Neural cell (in vitro differentiated cells): ENCODE data around the gene DOCK7. TPM values are rescaled to one million over a fixed set of nuclear protein-coding genes. Genes with fewer than 3 reads are reported as not detected.

Experiments
- H2AFZ ChIP-seq: fragments of 200-600, 300-800 bp; sonication (generic), shearing (Covaris generic); 2 replicates; pipeline ENCODE4 v1.6.0; 2014; ENCODE audit warnings: low read depth, mild to moderate bottlenecking, antibody characterized with exemption, low read length, moderate library complexity
- H3F3A ChIP-seq: fragments of 200-600 bp; shearing (Covaris generic); 2 replicates; pipeline ENCODE4 v1.6.1; 2016; ENCODE audit warnings: mild to moderate bottlenecking, moderate library complexity, mixed read lengths, antibody characterized with exemption, low read length; ENCODE audit not compliant: insufficient read depth, poor library complexity, severe bottlenecking
- H3K27ac ChIP-seq: fragments of 200-600, 300-800 bp; sonication (generic), shearing (Covaris generic); 2 replicates; pipeline ENCODE4 v1.5.1; 2014; ENCODE audit warnings: mild to moderate bottlenecking, low read length, moderate library complexity
- H3K27me3 ChIP-seq: fragments of 300-800, 200-600 bp; sonication (generic), shearing (Covaris generic); 2 replicates; pipeline ENCODE4 v1.6.0; 2014; ENCODE audit warnings: mild to moderate bottlenecking, low read depth, low read length, moderate library complexity; ENCODE audit not compliant: insufficient read depth
- H3K36me3 ChIP-seq: fragments of 300-800, 200-600 bp; sonication (generic), shearing (Covaris generic); 2 replicates; pipeline ENCODE4 v1.5.1; 2014; ENCODE audit warnings: mild to moderate bottlenecking, antibody characterized with exemption, low read length, moderate library complexity; ENCODE audit not compliant: insufficient read depth
- H3K4me2 ChIP-seq: fragments of 300-800, 200-600 bp; sonication (generic), shearing (Covaris generic); 2 replicates; pipeline ENCODE4 v1.6.0; 2014; ENCODE audit warnings: mild to moderate bottlenecking, low read length
- H3K4me3 ChIP-seq: fragments of 300-800, 200-600 bp; sonication (generic), shearing (Covaris generic); 2 replicates; pipeline ENCODE4 v1.5.1; 2014; ENCODE audit warnings: mild to moderate bottlenecking, low read length, moderate library complexity
- H3K79me2 ChIP-seq: fragments of 200-600 bp; shearing (Covaris generic); replicated peaks from 2 replicates; pipeline ENCODE4 v1.6.0; 2014; ENCODE audit warnings: mild to moderate bottlenecking, low read length, moderate library complexity; ENCODE audit not compliant: insufficient read depth
- H3K9ac ChIP-seq: fragments of 300-800, 200-600 bp; sonication (generic), shearing (Covaris generic); 2 replicates; pipeline ENCODE4 v1.6.1; 2016; ENCODE audit warnings: mild to moderate bottlenecking, low read length, mixed read lengths
- H3K9me2 ChIP-seq: fragments of 200-600 bp; shearing (Covaris generic); 2 replicates; pipeline ENCODE4 v1.6.1; 2016; ENCODE audit warnings: mild to moderate bottlenecking, low read length, mixed read lengths; ENCODE audit not compliant: insufficient read depth
- H3K9me3 ChIP-seq: fragments of 200-600, 300-800 bp; sonication (generic), shearing (Covaris generic); 2 replicates; pipeline ENCODE4 v1.6.1; 2016; ENCODE audit warnings: mild to moderate bottlenecking, mixed run types, low read length, moderate library complexity, mixed read lengths
- H4K20me1 ChIP-seq: fragments of 200-600 bp; shearing (Covaris generic); 2 replicates; pipeline ENCODE4 v1.6.1; 2016; ENCODE audit warnings: mild to moderate bottlenecking, mixed run types; ENCODE audit not compliant: insufficient read depth
- EP300 ChIP-seq: fragments of 450-650 bp; conservative IDR thresholded peaks from 2 replicates; pipeline ENCODE4 v1.6.1; 2014; ENCODE audit warnings: antibody characterized with exemption, mild to moderate bottlenecking, moderate library complexity; ENCODE audit not compliant: poor library complexity, severe bottlenecking
- EZH2 ChIP-seq: fragments of 200-600, 300-800 bp; shearing (Covaris generic), sonication (generic); IDR thresholded peaks from 2 replicates; pipeline ENCODE4 v1.6.1; 2014; ENCODE audit warnings: antibody characterized with exemption, low read length, borderline replicate concordance, mild to moderate bottlenecking; ENCODE audit not compliant: insufficient read depth, poor library complexity, severe bottlenecking
- MXI1 ChIP-seq: fragments of 450-650 bp; conservative IDR thresholded peaks from 2 replicates; pipeline ENCODE4 v1.6.1; 2014; ENCODE audit warnings: antibody characterized with exemption, mild to moderate bottlenecking; ENCODE audit not compliant: poor library complexity, severe bottlenecking
- POLR2AphosphoS5 ChIP-seq: IDR thresholded peaks from 2 replicates; pipeline ENCODE4 v1.6.1; 2012
- RAD21 ChIP-seq: fragments of 450-650 bp; conservative IDR thresholded peaks from 2 replicates; pipeline ENCODE4 v1.6.1; 2014; ENCODE audit warnings: antibody characterized with exemption, mild to moderate bottlenecking, moderate library complexity
- REST ChIP-seq: IDR thresholded peaks from 2 replicates; pipeline ENCODE4 v1.6.1; 2012; ENCODE audit warnings: borderline replicate concordance
- SMC3 ChIP-seq: fragments of 450-650 bp; conservative IDR thresholded peaks from 2 replicates; pipeline ENCODE4 v1.6.1; 2014; ENCODE audit warnings: antibody characterized with exemption, mild to moderate bottlenecking, moderate library complexity; ENCODE audit not compliant: poor library complexity
- TAF1 ChIP-seq: IDR thresholded peaks from 2 replicates; pipeline ENCODE4 v1.6.1; 2012; ENCODE audit warnings: low read depth
- polyA minus RNA-seq: library from RNA; depleted of rRNA, polyadenylated mRNA; stranded (reverse); fragments of >200 nt; gene quantifications from 2 replicates; pipeline ENCODE4 v1.2.3, GENCODE V29; 2014
- polyA plus RNA-seq: library from polyadenylated mRNA; depleted of rRNA; stranded (reverse); fragments of >200 nt; gene quantifications from 2 replicates; pipeline ENCODE4 v1.2.3, GENCODE V29; 2014
- TF ChIP-seq, protein P1 (sequence below): fragments of 450-650 bp; IDR thresholded peaks from 2 replicates; pipeline ENCODE4 v1.5.1; 2014; ENCODE audit warnings: antibody characterized with exemption, mild to moderate bottlenecking, moderate library complexity; ENCODE audit not compliant: poor library complexity, severe bottlenecking

Gene DOCK7, protein sequence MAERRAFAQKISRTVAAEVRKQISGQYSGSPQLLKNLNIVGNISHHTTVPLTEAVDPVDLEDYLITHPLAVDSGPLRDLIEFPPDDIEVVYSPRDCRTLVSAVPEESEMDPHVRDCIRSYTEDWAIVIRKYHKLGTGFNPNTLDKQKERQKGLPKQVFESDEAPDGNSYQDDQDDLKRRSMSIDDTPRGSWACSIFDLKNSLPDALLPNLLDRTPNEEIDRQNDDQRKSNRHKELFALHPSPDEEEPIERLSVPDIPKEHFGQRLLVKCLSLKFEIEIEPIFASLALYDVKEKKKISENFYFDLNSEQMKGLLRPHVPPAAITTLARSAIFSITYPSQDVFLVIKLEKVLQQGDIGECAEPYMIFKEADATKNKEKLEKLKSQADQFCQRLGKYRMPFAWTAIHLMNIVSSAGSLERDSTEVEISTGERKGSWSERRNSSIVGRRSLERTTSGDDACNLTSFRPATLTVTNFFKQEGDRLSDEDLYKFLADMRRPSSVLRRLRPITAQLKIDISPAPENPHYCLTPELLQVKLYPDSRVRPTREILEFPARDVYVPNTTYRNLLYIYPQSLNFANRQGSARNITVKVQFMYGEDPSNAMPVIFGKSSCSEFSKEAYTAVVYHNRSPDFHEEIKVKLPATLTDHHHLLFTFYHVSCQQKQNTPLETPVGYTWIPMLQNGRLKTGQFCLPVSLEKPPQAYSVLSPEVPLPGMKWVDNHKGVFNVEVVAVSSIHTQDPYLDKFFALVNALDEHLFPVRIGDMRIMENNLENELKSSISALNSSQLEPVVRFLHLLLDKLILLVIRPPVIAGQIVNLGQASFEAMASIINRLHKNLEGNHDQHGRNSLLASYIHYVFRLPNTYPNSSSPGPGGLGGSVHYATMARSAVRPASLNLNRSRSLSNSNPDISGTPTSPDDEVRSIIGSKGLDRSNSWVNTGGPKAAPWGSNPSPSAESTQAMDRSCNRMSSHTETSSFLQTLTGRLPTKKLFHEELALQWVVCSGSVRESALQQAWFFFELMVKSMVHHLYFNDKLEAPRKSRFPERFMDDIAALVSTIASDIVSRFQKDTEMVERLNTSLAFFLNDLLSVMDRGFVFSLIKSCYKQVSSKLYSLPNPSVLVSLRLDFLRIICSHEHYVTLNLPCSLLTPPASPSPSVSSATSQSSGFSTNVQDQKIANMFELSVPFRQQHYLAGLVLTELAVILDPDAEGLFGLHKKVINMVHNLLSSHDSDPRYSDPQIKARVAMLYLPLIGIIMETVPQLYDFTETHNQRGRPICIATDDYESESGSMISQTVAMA (N-terminal part only)
- 129 and 140 TPM in 2 replicates for polyA plus RNA-seq
- 230 and 251 TPM in 2 replicates for polyA minus RNA-seq

DNA sequence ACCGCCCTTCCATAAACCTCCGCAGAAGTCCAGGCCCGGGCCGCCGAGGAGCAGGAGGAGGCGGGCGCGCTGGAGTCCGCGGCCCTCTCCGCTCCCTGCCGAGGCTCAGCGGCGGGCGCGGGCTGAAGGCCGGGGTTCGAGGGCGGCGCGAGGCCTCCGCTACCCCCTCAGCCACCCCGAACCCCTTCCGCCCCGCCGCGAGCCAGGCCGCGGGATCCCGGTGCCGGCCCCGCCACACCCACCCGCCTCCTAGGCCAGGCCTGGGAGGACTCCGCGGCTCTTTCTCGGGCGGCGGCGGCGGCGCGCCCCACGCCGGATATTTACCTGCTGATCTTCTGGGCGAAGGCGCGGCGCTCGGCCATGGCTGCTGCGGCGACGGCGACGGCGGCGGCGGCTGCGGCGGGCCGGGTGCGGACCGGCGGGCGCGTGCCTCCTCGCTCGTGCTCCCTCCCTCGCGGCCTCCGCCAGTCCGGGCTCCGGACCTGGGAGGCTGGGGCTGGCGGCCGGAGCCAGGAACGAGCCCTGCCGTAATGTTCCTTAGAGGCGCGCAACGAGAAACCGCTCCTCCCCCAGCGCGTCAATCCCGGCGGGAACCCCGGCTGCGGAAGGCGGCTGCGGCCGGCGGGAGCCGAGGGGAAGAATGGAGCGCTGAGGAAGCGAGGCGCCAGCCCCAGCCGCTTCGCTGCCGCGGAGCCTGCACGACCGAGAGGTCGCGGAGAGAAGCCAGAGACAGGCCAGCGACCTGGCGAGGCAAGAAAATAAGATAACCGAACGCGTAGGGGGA, at the start of gene DOCK7:
DOCK7 (minus strand) TSS at position 484 of the 784 bp plus-strand sequence; CDS start at position 362, 122 bp downstream.
- TF ChIP-seq REST, result peak; percentile 79
- peak; percentile 54 for TF ChIP-seq SMC3
- no peak for TF ChIP-seq EZH2
- peak; percentile 76 for TF ChIP-seq TAF1
- TF ChIP-seq MXI1, result peak; percentile 33
- TF ChIP-seq, protein P1, sequence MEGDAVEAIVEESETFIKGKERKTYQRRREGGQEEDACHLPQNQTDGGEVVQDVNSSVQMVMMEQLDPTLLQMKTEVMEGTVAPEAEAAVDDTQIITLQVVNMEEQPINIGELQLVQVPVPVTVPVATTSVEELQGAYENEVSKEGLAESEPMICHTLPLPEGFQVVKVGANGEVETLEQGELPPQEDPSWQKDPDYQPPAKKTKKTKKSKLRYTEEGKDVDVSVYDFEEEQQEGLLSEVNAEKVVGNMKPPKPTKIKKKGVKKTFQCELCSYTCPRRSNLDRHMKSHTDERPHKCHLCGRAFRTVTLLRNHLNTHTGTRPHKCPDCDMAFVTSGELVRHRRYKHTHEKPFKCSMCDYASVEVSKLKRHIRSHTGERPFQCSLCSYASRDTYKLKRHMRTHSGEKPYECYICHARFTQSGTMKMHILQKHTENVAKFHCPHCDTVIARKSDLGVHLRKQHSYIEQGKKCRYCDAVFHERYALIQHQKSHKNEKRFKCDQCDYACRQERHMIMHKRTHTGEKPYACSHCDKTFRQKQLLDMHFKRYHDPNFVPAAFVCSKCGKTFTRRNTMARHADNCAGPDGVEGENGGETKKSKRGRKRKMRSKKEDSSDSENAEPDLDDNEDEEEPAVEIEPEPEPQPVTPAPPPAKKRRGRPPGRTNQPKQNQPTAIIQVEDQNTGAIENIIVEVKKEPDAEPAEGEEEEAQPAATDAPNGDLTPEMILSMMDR, result no peak
- peak; percentile 76 for TF ChIP-seq POLR2AphosphoS5
- TF ChIP-seq EP300, result peak; percentile 65
- peak; percentile 40 for TF ChIP-seq RAD21
- H3K27ac ChIP-seq, result peak within 1 kb of the TSS; percentile 93
- no peaks in the 10 kb centered on the region for H4K20me1 ChIP-seq
- H3K27me3 ChIP-seq, result no peaks in the 10 kb centered on the region
- H3K36me3 ChIP-seq, result no peaks in the 10 kb centered on the region
- H2AFZ ChIP-seq, result peak within 1 kb of the TSS; percentile 86
- no peaks in the 10 kb centered on the region for H3K9me2 ChIP-seq
- peak within 1 kb of the TSS; percentile 70 for H3K4me2 ChIP-seq
- peak within 1 kb of the TSS; percentile 78 for H3K4me3 ChIP-seq
- H3K9me3 ChIP-seq, result no peaks in the 10 kb centered on the region
- H3F3A ChIP-seq, result peaks cover 8% of the 10 kb centered on the region
- H3K79me2 ChIP-seq, result peaks cover 56% of the 10 kb centered on the region
- H3K9ac ChIP-seq, result peak within 1 kb of the TSS; percentile 89
